Stimulated activated CD8-positive, alpha-beta memory T cell treated with anti-CD3 and anti-CD28 coated beads, Interleukin-4, amount 100 ng/mL, for 1 hour (primary cell): ENCODE measurements around the gene MAX.

ENCODE experiments used
- DNase-seq, 2 donors: peaks; one replicate each; pipeline ENCODE4 v3.0.0-alpha.2; 2020; ENCODE audit warnings: low read depth in 2 of 2, low spot score in 1 of 2

MAX gene

DNA sequence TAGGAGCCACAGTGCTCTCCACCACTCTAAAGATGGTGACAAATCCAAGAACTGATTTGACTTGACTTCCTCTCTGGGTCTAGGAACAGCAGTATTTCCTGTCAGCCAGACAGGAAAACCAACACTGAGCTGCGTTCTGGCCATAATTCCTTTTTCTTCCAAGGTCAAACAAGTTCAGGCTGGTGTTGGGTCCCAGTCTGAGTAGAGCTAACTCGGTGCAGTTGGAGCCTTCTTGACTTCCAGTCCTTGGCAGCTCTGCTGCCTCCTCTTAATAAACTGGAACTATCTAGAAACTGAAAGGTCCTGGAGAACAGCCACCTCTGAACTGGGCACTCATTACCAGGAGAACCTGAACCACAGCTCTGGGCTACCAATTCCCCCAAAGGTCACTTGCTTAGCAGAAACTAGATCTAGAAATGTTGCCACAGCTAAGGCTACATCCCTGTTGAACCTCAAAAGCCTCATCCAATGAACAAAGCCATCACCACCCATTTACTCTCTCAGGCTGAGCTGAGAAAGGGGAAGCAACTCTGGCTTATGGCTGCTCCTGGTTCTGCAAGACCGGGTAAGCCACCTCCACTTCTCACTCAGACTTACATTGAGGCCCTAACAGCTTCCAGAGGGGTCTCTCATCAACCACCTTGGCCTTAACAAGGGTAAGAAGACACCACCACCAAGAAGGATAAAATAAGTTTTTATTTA is 27.7 kb downstream of the MAX start:
- DNase-seq: no peak

DNA sequence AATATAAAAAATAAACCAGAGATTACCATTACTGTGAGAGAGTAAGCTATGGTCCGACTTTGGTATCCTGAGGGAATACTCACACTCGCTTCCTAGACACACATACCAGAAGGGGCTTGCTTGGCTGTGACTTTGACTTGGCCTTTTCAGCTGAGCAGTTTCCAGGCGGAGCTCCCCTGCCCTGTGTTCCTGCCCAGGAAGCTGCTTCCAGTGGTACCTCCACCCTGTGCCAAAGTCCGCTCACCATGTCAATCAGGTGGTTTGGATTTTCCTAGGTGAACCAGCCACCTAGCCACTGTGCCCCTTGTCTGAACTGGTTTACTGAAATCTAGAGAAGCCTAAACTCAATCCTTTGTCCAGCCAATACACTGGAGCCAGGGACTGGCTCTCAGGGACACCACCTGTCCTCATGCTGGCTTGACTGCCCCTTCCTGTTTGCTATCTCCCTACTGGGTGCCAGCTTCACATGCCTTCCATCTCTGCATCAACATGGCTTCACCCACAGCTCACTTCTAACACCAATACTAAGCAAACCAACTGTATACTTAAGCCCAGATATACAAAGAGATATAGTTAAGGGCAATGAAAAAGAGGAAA is 28.6 kb downstream of the MAX start:
- no peak for DNase-seq

GRCh38 chr14:65072937-65073336 is 29.4 kb downstream of the MAX start:
- no peak for DNase-seq

DNA sequence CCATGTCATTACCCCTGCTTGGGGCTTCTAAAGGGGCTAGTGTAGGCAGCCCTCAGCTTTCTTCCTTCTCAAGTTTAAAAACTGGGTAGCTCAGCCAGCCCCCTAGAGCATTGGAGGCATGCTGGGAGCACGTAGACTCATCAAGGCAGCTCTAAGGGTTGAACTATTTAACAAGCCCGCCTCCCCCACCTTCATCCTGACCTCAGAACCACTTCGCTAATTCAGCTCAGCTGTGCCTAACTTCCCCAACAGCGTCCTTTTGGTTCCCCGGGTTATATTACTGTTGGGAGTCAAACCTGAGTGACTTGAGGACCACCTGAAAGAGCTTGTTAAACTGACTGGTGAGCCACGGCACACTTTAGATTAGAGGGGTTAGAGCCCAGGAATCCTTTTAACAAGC is 30.1 kb downstream of the MAX start:
- no peak for DNase-seq

- no peak for DNase-seq
Measured at GRCh38 chr14:65071544-65071943, 30.8 kb downstream of the MAX start.

DNA sequence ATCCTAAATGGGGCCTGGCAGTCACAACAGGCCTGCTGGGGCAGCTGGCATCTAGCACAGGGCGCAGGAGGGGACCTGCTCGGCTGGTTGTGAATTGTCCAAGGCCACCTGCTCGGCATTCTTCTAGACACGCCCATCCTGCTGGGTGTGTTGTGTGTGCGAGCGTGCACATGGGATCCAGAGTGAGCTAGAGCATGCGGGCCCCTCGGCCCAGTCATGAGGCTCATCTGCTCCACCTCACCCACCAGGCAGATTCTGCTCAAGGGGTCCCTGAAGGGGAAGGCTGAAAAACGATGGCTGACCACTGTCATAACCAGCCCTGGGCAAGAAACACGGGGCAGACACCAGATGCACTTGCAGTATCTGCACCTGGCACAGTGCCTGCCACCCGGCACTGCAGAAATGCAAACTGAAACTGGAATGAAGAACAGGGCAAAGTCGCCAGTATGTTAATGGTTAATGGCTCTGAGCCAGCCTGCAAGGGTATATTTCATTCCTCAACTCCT is 31.8 kb downstream of the MAX start:
- DNase-seq: no peak

- DNase-seq: no peak
Measured at GRCh38 chr14:65069874-65070413, 32.4 kb downstream of the MAX start.

- no peak for DNase-seq
Measured at GRCh38 chr14:65065719-65066118, 36.6 kb downstream of the MAX start.

- no peak for DNase-seq
Measured at GRCh38 chr14:65062096-65063075, 39.9 kb downstream of the MAX start.

GRCh38 chr14:65057695-65058094 is 44.6 kb downstream of the MAX start:
- DNase-seq: no peak

DNA sequence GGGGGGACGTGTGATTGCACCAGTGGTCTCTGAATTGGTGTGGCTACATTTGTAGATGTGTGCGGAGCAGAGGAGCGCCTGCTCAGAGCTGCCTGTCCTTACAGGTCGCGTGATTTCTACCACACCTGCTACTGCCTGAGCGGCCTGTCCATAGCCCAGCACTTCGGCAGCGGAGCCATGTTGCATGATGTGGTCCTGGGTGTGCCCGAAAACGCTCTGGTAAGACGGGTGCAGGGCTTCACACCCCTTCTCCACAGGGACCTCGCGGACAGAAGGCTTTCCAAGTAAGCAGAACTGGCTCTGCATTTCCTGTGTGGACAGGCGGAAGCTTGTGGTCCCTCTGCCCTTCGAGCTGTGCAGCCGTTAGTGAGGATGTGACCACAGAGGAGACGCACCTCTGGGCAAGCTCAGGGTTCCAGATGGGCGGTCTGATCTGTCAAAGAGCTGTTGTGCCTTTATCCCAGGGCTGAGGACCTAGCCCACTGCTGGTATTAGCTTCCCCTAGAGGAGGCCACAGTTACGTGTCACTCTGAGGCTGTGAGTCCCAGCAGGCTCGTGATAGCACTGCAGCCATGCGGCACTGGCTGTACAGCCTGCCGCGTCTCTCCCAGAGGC is 47.7 kb downstream of the MAX start:
- no peak for DNase-seq

DNA sequence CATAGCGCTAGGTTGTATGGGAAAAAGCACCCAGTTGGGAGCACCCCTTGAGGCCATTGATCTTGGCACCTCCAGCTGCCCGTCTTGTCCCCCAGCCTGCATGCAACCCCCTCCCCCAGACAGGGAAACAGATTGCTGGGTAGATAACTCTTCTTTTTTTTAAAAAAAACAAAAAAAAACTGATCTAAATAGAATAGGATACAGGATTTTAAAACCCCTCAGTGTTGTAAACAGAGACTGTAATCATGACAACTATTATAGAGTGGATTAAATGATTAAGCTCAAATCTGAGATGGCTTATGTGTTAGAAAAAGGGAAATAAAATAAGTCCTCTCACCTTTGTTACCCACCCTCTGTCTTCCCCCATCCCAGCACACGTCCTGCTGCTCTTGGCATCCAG is 48.9 kb downstream of the MAX start:
- DNase-seq: no peak

DNA sequence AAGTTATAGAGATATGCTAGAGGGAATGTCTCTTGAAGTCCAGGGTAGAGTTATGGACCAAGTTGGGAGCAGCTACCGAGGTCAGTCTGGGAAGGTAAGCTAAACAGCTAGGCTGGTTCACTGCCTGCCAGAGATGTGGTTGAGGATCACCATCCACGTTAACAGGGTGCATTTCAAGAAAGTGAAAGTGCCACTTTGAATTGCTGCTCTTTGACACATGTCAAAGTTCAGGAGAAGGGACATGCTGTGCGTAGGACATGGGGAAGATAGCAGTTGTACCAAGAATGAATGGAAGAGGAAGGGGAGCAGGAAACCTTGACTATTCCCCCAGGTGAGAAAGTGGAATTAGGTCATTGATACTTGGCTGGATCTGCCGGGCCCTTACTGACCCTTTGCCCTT is 49.5 kb downstream of the MAX start:
- DNase-seq: no peak

DNA sequence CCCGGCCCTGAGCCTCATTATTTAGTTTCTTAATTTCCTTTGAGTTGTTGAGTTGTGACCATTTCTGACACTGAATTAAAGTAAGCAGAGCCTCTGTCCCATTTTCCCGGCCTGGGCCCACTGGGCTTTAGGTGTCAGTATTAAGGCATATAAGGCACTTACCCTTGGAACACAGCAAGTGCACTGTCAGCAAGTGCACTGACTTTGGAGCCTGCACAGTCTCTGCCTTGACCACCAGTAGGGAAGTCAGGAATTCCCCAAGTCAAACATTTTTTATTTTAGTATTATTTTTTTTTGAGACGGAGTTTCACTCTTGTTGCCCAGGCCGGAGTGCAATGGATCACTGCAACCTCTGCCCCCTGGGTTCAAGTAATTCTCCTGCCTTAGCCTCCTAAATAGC is 56.6 kb downstream of the MAX start:
- no peak for DNase-seq

DNA sequence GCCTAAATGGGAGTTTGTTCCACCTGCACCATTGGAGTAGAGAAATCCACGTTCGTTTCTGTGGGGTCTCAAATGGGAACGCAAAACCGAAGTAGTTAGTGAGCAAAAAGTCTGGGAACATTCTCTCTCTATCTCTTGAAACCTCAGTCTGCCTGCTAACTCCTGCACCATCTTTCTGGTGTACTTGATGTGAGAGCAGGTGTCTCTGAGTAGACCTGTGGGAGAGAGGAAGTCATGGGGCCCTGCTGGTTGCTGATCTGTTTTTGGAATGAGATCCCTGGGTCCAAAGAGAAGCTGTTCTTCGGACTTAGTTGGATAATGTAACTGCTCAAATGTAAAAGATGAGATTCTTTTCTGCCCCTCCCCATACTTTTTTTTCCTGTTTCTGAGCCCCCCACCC is 57.3 kb downstream of the MAX start:
- DNase-seq: no peak

DNA sequence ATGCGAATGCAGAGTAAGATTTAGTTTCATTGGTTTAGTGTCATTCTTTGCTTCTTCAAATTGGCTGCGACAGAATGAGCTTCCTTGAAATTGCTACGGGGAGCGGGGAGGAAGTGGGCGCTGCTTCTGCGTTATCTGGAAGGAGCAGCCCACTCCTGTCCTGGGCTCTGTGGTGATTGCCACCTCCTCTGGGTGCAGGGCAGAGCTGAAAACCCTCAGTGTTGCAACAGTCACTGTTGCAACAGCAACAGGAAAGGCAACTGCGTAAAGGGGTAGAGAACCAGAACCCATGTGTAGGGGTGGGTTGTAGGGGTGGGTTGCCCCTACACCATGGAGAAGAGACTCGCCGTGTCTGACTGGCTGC is 57.7 kb downstream of the MAX start:
- DNase-seq: no peak

- no peak for DNase-seq
Measured at GRCh38 chr14:65043893-65044595, 58.3 kb downstream of the MAX start.

GRCh38 chr14:65042731-65043372 is 59.5 kb downstream of the MAX start:
- DNase-seq: no peak

- no peak for DNase-seq
Measured at GRCh38 chr14:65042296-65042695, 60.0 kb downstream of the MAX start.

DNA sequence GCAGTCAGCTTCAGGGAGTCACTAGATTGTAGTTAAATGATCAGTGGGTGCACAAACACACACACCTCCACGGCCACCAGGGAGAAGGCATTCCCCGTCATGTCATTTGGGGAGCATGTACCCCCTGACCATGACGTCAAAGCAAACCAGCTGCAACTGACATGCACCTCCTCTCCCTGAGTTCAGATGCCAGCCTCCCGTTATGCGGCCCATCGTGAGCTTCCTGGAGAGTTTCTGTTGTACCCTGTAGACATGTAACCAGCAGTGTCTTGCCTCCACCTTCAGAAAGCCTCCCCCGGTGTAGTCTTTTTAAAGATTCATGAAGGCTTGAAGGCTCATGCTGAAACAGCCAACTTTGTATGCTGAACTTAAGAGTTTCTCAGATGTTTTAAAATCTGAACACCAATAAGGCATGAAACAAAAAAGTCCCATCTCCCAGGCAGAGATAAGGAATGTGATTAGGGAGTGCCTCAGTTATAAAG is 60.8 kb downstream of the MAX start:
- no peak for DNase-seq
